Measurements from ENCODE around the gene KCNJ12. TPM values are rescaled to one million over a fixed set of nuclear protein-coding genes. Genes with fewer than 3 reads are reported as not detected.

KCNJ12 gene
- total RNA-seq, 1 experiment from 2014 or later = 2.3 TPM

GRCh38 chr17:21418446-21419298 lies 42.5 kb downstream of the KCNJ12 start (continued):
- TF ChIP-seq MAX (CRISPR knock-in tag; IDR thresholded peaks at IDR 0.05) (no peak), ZNF532 (CRISPR knock-in tag; IDR thresholded peaks at IDR 0.05; ENCODE audit: borderline replicate concordance) (no peak), GABPB1 (CRISPR knock-in tag; IDR thresholded peaks at IDR 0.05) (no peak), MLX (CRISPR knock-in tag; IDR thresholded peaks at IDR 0.05) (no peak), ELF4 (CRISPR knock-in tag; IDR thresholded peaks at IDR 0.05; ENCODE audit: low read depth) (no peak), ZNF671 (CRISPR knock-in tag; IDR thresholded peaks at IDR 0.05) (no peak), TP53 (CRISPR knock-in tag; IDR thresholded peaks at IDR 0.05) (no peak), JAZF1 (CRISPR knock-in tag; IDR thresholded peaks at IDR 0.05) (no peak)

GRCh38 chr17:21419299-21420239 lies 43.4 kb downstream of the KCNJ12 start:
- no peaks in the 10 kb centered on the region for H3K9me3 Mint-ChIP-seq
- ChIA-PET POLR2A (interaction anchor here (0.7 kb wide), 1 partner anchor 34 kb away, joined by 3 read pairs; no protein-coding TSS in a partner anchor), CTCF (no interaction called here)
- H3K4me3 Mint-ChIP-seq = no peak overlapping the region
- H3K27ac Mint-ChIP-seq = no peak overlapping the region
- H3K27me3 Mint-ChIP-seq (ENCODE audit: low read depth) = no peaks in the 10 kb centered on the region
- ATAC-seq = no peak
- H3K36me3 Mint-ChIP-seq = no peaks in the 10 kb centered on the region
- no peaks in the 10 kb centered on the region for H3K4me1 Mint-ChIP-seq
- DNase-seq (ENCODE audit: low spot score) = peak; percentile 19
- TF ChIP-seq HMGXB4 (CRISPR knock-in tag; IDR thresholded peaks at IDR 0.05) (no peak), ATF3 (CRISPR knock-in tag; conservative IDR thresholded peaks at IDR 0.05) (no peak), ATF1 (CRISPR knock-in tag; IDR thresholded peaks at IDR 0.05) (no peak), CTCF (IDR thresholded peaks at IDR 0.05) (no peak), EMX1 (CRISPR knock-in tag; IDR thresholded peaks at IDR 0.05) (no peak), PREB (CRISPR knock-in tag; IDR thresholded peaks at IDR 0.05; ENCODE audit: borderline replicate concordance) (no peak), ELF4 (CRISPR knock-in tag; IDR thresholded peaks at IDR 0.05; ENCODE audit: low read depth) (no peak), MYBL2 (CRISPR knock-in tag; IDR thresholded peaks at IDR 0.05) (no peak), E2F4 (CRISPR knock-in tag; IDR thresholded peaks at IDR 0.05; ENCODE audit: borderline replicate concordance, low read depth) (no peak), ZSCAN18 (CRISPR knock-in tag; IDR thresholded peaks at IDR 0.05) (no peak), SMAD4 (CRISPR knock-in tag; IDR thresholded peaks at IDR 0.05) (no peak), KAT7 (CRISPR knock-in tag; IDR thresholded peaks at IDR 0.05; ENCODE audit: borderline replicate concordance) (no peak)
